Measurements from ENCODE around the gene VPS51. TPM values are rescaled to one million over a fixed set of nuclear protein-coding genes. Genes with fewer than 3 reads are reported as not detected.
A peak's percentile ranks its signal among the peaks of the same experiment; 100 is the strongest.

The VPS51 gene
- total RNA-seq, 6 experiments from 2014 or later = 41.5 to 170 (median 50.2) TPM

DNA sequence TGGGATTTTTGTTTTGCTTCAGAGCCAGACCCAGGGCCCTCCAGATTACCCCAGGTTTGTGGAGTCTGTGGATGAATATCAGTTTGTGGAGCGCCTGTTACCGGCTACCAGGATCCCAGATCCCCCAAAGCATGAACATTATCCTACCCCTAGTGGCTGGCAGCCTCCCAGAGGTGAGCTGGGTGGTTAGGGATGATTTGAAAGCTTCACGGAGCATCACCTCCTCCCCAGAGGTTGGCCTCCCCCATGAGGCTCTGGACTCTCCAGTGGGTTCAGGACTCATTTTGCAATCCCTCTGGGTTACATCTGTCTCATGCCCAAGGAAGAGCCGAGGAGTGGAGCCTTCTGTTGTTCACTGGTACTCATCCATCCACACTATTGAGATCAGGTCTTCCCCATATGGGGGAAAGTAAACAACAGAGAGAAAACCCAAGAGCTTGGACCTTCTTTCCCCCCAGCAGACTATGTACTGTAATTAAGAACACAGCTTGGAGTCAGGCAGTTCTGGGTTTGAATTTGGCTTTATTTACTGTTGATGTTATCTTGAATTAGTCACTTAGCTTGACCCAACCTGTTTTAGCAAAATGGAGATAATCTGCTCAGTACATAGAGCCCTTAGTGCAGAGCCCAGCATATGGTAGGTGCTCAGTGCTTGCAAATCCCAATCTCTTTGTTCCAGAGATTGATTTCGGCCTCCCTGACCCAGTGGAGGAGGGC lies 28.6 kb downstream of the VPS51 start:
- intact Hi-C loops (cut with DNase I) = loop anchor here (5.0 to 10.0 kb wide), 2 partner anchors 58 to 60 kb away; partner anchors contain the start of gene CAPN1 (in 2 of the 2)
- 91% methylated on average over 4 of the region's 5 CpGs for WGBS (ENCODE audit: insufficient coverage, low coverage, low lambda C conversion rate, missing lambda C conversion rate)

GRCh38 chr11:65125197-65126056 lies 29.4 kb downstream of the VPS51 start:
- Histone ChIP-seq H3K36me3 (peaks cover 9 to 64% (median 25%) of the 10 kb centered on the region in 4 donors), H3K27ac (no peak overlapping the region), H3K27me3 (no peaks in the 10 kb centered on the region), H3K9me3 (no peaks in the 10 kb centered on the region), H3K4me1 (peaks cover 0 to 11% (median 4%) of the 10 kb centered on the region in 4 donors), H3K4me3 (no peak overlapping the region)
- peak in 1 of 3 donors; percentile 31 for DNase-seq
- ATAC-seq = no peak
- intact Hi-C loops (cut with DNase I) = loop anchor here in 1 of 2 donors (10.0 kb wide), 1 partner anchor 59 kb away; the partner anchor contains the start of gene CAPN1
- whole genome bisulfite sequencing (ENCODE audit: insufficient coverage, low coverage, low lambda C conversion rate, missing lambda C conversion rate) = 81% methylated on average over 9 of the region's 12 CpGs
- TF ChIP-seq, protein P1, sequence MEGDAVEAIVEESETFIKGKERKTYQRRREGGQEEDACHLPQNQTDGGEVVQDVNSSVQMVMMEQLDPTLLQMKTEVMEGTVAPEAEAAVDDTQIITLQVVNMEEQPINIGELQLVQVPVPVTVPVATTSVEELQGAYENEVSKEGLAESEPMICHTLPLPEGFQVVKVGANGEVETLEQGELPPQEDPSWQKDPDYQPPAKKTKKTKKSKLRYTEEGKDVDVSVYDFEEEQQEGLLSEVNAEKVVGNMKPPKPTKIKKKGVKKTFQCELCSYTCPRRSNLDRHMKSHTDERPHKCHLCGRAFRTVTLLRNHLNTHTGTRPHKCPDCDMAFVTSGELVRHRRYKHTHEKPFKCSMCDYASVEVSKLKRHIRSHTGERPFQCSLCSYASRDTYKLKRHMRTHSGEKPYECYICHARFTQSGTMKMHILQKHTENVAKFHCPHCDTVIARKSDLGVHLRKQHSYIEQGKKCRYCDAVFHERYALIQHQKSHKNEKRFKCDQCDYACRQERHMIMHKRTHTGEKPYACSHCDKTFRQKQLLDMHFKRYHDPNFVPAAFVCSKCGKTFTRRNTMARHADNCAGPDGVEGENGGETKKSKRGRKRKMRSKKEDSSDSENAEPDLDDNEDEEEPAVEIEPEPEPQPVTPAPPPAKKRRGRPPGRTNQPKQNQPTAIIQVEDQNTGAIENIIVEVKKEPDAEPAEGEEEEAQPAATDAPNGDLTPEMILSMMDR (IDR thresholded peaks at IDR 0.05) = no peak
- no peak for TF ChIP-seq POLR2A (IDR thresholded peaks at IDR 0.05)

More for the DNA sequence above, 28.6 kb downstream of the VPS51 start:
- H3K27me3 ChIP-seq = no peaks in the 10 kb centered on the region
- H3K27ac ChIP-seq = no peak overlapping the region
- peaks cover 0 to 11% (median 4%) of the 10 kb centered on the region in 4 donors for H3K4me1 ChIP-seq
- ATAC-seq (no peak), DNase-seq (peak in 1 of 3 donors; percentile 10)
- peaks cover 12 to 64% (median 25%) of the 10 kb centered on the region in 4 donors for H3K36me3 ChIP-seq
- no peaks in the 10 kb centered on the region for H3K9me3 ChIP-seq
- no peak overlapping the region for H3K4me3 ChIP-seq
- TF ChIP-seq, protein P1 (IDR thresholded peaks at IDR 0.05) = no peak
- no peak for TF ChIP-seq POLR2A (IDR thresholded peaks at IDR 0.05)

DNA sequence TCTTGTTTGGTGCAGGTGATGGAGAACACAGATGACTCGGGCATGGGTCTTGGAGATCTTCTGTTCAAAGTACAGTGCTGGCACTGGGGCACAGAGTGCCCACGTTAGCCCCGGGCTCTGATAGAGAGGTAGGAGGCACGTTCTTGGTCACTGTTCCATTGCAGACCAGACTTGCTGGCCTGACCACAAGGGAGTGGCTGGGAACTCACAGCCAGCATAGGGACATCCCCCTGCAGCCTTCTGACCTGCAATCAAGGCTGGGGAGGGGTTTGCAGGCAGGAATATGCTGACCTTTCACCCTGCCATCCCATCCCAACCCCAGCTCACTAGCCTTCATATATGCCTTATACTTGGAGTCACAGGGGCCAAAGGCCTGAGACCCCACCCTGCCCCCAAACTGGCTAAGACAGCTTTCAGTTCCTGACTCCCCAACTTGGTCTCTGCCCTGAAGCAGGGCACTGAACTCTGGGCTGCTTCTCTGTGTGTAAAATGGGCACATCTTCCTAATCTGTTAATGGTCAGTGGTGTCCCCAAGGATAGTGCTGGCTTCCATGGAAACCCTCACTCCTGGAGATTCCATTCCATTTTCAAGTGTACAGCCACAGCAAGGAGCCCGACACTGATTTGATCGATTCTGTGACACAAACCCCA lies 30.7 kb downstream of the VPS51 start:
- no peak overlapping the region for H3K4me3 ChIP-seq
- H3K27me3 ChIP-seq = no peaks in the 10 kb centered on the region
- peaks cover 11 to 70% (median 28%) of the 10 kb centered on the region in 4 donors for H3K36me3 ChIP-seq
- TF ChIP-seq POLR2A (IDR thresholded peaks at IDR 0.05) = no peak
- TF ChIP-seq, protein P1 (IDR thresholded peaks at IDR 0.05) = no peak
- H3K27ac ChIP-seq = no peak overlapping the region
- intact Hi-C loops (cut with DNase I) = loop anchor here in 1 of 2 donors (10.0 kb wide), 1 partner anchor 58 kb away; the partner anchor contains the start of gene CAPN1
- H3K4me1 ChIP-seq = peaks cover 0 to 6% (median 0%) of the 10 kb centered on the region in 4 donors
- H3K9me3 ChIP-seq = no peaks in the 10 kb centered on the region
- ATAC-seq = no peak
- DNase-seq = peak in 1 of 3 donors; percentile 21
- WGBS (ENCODE audit: insufficient coverage, low coverage, low lambda C conversion rate, missing lambda C conversion rate) = 56% methylated on average over 6 of the region's 6 CpGs
